ENCODE measurements around the gene PCDHGA10. TPM values are rescaled to one million over a fixed set of nuclear protein-coding genes. Genes with fewer than 3 reads are reported as not detected.
"Not testable (repeated sequence)": the region's sequence is repeated elsewhere in the genome, so short reads cannot be mapped to it uniquely, and the experiment has no call there.

PCDHGA10 gene
- polyA plus RNA-seq, 4 donors, result 3.1 to 3.8 (median 3.6) TPM

DNA sequence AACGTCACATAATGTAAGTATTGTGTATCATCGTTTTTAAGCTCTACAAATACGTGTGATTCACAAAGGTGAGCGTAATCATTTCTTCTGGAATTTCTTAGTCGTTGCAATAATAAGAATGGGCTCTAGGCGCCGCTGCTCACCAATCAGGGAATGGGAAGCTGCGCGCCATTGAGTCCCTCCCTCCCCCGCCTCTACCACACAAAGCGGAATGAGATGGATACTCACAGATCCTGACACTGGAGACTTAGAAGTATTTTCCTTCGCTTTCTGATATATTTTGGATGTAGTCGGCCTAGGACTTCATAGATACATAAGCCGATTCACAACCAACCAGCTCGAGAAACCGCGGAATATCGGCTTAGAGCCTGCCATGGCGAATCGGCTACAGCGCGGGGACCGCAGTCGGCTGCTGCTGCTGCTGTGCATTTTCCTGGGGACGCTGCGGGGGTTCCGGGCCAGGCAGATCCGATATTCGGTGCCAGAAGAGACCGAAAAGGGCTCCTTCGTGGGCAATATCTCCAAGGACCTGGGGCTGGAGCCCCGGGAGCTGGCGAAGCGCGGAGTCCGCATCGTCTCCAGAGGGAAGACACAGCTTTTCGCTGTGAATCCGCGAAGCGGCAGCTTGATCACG, 8.2 kb downstream of the PCDHGA10 start, which contains the start of gene PCDHGA11:
PCDHGA11 (plus strand) TSS at position 197 of the 634 bp plus-strand sequence; CDS start at position 374, 177 bp downstream.
- DNase-seq (ENCODE audit: low read depth in 4 of 4, low spot score in 2 of 4), result no peak

DNA sequence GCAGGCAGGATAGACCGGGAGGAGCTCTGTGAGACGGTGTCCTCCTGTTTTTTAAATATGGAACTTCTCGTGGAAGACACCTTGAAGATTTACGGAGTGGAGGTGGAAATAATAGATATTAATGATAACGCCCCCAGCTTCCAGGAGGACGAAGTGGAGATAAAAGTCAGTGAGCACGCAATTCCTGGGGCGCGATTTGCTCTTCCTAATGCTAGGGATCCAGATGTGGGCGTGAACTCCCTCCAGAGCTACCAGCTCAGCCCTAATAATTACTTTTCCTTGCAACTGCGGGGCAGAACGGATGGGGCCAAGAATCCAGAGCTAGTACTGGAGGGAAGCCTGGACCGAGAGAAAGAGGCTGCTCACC, 8.7 kb downstream of the PCDHGA10 start:
- DNase-seq (ENCODE audit: low read depth in 4 of 4, low spot score in 2 of 4), result no peak

DNA sequence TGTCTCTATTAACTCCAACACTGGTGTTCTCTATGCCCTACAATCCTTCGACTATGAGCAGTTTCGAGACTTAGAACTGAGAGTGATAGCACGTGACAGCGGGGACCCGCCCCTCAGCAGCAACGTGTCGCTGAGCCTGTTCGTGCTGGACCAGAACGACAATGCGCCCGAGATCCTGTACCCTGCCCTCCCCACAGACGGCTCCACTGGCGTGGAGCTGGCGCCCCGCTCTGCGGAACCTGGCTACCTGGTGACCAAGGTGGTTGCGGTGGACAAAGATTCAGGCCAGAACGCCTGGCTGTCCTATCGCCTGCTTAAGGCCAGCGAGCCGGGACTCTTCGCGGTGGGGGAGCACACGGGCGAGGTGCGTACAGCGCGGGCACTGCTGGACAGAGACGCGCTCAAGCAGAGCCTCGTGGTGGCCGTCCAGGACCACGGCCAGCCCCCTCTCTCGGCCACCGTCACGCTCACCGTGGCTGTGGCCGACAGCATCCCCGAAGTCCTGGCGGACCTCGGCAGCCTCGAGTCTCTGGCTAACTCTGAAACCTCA, 10.0 kb downstream of the PCDHGA10 start:
- no peak for DNase-seq (ENCODE audit: low read depth in 4 of 4, low spot score in 2 of 4)

DNA sequence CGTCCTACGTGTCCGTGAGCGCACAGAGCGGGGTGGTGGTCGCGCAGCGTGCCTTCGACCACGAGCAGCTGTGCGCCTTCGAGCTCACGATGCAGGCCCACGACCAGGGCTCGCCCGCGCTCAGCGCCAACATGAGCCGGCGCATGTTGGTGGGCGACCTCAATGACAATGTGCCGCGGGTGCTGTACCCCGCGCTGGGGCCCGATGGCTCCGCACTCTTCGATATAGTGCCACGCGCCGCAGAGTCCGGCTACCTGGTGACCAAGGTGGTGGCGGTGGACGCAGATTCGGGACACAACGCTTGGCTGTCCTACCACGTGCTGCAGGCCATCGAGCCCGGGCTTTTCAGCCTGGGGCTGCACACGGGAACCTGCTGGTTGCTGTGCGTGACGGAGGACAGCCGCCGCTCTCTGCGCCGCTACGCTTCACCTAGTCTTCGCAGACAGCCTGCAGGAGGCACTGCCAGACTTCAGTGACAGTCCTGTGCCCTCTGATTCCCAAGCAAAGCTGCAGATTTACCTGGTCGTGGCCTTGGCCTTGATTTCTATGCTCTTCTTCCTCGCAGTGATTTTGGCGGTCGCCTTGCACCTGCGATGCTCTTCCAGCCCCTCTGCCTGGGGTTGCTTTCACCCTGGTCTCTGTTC, 15.1 kb downstream of the PCDHGA10 start:
- DNase-seq (ENCODE audit: low read depth in 4 of 4, low spot score in 2 of 4), result no peak

DNA sequence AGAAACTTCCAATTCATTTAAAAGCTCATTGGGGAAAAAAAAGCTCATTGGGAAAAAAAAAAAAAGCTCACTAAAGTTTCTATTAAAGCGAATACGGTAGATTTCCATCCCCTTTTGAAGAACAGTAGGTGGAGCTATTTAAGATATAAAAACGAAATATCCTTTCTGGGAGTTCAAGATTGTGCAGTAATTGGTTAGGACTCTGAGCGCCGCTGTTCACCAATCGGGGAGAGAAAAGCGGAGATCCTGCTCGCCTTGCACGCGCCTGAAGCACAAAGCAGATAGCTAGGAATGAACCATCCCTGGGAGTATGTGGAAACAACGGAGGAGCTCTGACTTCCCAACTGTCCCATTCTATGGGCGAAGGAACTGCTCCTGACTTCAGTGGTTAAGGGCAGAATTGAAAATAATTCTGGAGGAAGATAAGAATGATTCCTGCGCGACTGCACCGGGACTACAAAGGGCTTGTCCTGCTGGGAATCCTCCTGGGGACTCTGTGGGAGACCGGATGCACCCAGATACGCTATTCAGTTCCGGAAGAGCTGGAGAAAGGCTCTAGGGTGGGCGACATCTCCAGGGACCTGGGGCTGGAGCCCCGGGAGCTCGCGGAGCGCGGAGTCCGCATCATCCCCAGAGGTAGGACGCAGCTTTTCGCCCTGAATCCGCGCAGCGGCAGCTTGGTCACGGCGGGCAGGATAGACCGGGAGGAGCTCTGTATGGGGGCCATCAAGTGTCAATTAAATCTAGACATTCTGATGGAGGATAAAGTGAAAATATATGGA, 17.7 kb downstream of the PCDHGA10 start, which contains the start of gene PCDHGA12:
PCDHGA12 (plus strand) TSS at position 176 of the 782 bp plus-strand sequence; CDS start at position 429, 253 bp downstream.
- DNase-seq (ENCODE audit: low read depth in 4 of 4, low spot score in 2 of 4), result no peak

DNA sequence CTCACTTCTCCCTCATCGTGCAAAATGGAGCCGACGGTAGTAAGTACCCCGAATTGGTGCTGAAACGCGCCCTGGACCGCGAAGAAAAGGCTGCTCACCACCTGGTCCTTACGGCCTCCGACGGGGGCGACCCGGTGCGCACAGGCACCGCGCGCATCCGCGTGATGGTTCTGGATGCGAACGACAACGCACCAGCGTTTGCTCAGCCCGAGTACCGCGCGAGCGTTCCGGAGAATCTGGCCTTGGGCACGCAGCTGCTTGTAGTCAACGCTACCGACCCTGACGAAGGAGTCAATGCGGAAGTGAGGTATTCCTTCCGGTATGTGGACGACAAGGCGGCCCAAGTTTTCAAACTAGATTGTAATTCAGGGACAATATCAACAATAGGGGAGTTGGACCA, 18.5 kb downstream of the PCDHGA10 start:
- DNase-seq (ENCODE audit: low read depth in 4 of 4, low spot score in 2 of 4), result no peak

DNA sequence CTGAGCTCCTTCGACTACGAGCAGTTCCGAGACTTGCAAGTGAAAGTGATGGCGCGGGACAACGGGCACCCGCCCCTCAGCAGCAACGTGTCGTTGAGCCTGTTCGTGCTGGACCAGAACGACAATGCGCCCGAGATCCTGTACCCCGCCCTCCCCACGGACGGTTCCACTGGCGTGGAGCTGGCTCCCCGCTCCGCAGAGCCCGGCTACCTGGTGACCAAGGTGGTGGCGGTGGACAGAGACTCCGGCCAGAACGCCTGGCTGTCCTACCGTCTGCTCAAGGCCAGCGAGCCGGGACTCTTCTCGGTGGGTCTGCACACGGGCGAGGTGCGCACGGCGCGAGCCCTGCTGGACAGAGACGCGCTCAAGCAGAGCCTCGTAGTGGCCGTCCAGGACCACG, 19.5 kb downstream of the PCDHGA10 start:
- not testable (repeated sequence) for DNase-seq (ENCODE audit: low read depth in 4 of 4, low spot score in 2 of 4)

DNA sequence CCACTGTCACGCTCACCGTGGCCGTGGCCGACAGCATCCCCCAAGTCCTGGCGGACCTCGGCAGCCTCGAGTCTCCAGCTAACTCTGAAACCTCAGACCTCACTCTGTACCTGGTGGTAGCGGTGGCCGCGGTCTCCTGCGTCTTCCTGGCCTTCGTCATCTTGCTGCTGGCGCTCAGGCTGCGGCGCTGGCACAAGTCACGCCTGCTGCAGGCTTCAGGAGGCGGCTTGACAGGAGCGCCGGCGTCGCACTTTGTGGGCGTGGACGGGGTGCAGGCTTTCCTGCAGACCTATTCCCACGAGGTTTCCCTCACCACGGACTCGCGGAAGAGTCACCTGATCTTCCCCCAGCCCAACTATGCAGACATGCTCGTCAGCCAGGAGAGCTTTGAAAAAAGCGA, 19.9 kb downstream of the PCDHGA10 start:
- DNase-seq (ENCODE audit: low read depth in 4 of 4, low spot score in 2 of 4), result not testable (repeated sequence)

DNA sequence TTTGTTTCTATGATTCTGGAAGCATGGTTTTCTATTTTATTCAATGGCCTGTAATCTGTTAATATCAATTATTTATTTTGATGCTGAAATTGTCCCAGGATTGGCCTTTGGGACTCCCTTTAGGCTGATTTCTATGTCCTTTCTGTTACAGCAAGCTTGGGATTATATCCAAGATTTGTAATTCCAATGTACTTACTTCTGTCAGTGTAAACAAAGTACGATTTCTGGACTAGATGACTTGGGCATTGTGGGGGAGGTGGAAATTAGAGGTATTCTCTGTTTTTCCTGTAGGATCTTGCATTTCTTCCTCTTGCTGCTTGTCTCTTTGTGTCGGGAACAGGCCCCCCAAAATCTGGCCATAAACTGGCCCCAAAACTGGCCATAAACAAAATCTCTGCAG, 21.2 kb downstream of the PCDHGA10 start:
- no peak for DNase-seq (ENCODE audit: low read depth in 4 of 4, low spot score in 2 of 4)

DNA sequence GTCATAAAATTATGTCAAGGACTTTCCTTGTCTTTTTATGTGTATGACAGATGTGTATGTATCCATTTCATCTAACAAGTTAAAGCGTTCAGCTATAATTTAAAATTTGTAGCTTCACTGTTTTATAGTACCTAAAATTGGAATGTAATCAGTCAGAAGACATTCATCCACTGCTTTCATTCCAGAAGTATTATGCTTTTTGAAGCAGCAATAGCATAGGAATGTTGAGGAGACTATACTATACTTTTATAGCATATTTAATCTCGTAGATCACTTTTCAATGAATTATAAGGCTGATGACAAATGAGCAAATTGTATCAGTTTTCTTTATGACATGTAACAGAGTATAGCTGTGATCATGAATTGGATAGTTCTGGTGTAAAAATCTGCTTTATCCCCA, 24.4 kb downstream of the PCDHGA10 start:
- DNase-seq (ENCODE audit: low read depth in 4 of 4, low spot score in 2 of 4), result no peak

DNA sequence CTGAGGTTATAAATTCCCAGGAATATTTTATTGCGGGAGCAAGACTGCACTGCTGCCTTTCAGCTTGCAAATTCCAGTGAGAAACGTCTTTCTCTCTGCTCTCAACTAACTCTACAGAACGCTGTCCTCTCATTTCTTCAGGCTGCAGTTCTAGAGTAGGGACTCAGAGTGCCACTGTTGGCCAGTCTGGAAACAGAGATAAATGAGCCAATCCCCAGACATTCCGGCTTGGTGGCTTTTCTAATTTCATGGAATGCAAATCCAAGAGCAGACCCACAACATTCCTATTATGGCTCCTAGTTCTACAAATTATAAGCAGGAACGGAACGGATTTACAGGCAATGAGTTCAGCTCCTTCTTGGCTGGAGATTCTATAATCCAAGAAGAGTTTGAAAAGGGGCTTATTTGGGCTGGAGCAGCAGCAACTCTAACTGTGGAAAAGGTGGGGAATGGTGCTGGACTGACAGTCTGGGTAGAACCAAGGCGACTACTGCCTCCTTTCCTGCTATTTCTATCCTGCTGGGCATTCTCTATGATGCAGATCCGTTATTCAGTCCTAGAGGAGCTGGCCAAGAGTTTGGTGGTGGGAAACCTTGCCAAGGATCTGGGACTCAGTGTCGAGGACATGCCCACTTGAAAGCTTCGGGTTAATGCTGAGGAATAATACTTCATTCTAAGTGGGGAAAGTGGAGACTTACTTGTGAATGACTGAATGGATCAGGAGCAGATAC, 26.8 kb downstream of the PCDHGA10 start:
- DNase-seq (ENCODE audit: low read depth in 4 of 4, low spot score in 2 of 4), result no peak

DNA sequence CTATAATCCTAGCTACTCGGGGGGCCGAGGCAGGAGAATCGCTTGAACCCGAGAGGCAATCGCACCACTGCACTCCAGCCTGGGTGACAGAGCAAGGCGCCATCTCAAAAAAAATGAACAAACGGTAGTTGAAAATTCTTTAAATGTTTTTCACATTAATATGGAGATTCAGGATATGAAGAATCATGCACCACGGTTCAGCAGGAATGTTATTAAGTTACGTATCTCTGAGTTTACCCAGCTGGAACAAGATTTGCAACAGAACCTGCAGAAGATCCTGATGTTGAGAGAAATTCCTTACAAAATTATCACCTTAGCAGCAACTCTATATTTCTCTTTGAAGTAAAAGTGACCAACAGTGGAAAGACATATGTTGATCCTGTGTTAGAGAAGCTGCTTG, 27.6 kb downstream of the PCDHGA10 start:
- DNase-seq (ENCODE audit: low read depth in 4 of 4, low spot score in 2 of 4), result no peak

DNA sequence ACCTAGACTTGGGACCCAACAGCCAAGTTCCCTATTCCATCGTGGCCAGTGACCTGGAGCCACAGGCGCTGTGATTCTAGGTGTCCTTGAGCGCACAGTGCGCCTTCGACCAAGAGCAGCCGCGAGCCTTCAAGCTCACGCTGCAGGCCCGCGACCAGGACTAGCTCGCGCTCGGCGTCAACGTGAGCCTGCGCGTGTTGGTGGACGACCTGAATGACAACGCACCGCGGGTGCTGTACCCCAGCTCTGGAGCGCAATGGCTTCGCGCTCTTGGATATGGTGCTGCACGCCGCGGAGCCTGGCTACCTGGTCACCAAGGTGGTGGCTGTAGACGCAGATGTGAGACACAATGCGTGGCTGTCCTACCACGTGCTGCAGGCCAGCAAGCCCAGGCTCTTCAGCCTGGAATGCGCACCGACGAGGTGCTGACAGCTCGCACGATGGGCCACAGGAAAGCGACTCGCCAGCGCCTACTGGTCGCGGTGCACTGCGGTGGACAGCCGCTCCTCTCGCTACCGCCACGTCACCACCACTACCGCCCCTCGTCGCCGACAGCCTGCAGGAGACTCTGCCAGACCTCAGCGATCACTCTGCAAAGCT, 28.9 kb downstream of the PCDHGA10 start:
- DNase-seq (ENCODE audit: low read depth in 4 of 4, low spot score in 2 of 4), result no peak

DNA sequence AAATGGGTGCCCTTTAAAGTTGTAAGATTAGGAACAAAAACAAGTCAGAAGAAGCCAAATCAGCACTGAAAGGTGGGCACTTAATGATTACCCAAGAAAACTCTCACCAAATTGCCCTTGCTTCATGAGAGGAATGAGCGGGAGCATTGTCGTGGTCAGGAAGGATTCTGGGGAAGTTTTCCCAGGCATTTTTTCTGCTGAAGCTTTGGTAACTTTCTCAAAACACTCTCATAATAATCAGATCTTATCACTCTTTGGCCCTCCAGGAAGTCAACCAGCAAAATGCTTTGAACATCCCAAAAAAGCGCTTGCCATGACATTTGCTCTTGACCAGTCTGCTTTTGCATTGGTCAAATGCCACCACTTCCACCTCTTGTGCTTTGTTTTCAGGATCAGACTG, 52.6 kb downstream of the PCDHGA10 start:
- no peak for DNase-seq (ENCODE audit: low read depth in 4 of 4, low spot score in 2 of 4)

Other genes with a start within 250 kb of the PCDHGA10 start
- gene PCDHB7, start 240.3 kb upstream of the PCDHGA10 start, polyA plus RNA-seq (ENCODE audit: insufficient read length in 4 of 4), result 1 to 10 TPM; 4.5 to 7.1 (median 5.0) TPM
- gene PCDHB8, start 235.2 kb upstream of the PCDHGA10 start, polyA plus RNA-seq (ENCODE audit: insufficient read length in 4 of 4), result 1 to 10 TPM; 1.5 to 4.5 (median 2.8) TPM
- gene PCDHB16, start 230.6 kb upstream of the PCDHGA10 start, polyA plus RNA-seq (ENCODE audit: insufficient read length in 4 of 4), result 1 to 10 TPM; 4.4 to 8.8 (median 7.3) TPM
- gene PCDHB9, start 225.8 kb upstream of the PCDHGA10 start, polyA plus RNA-seq (ENCODE audit: insufficient read length in 4 of 4), result 1 to 10 TPM; 3.5 to 4.4 (median 4.1) TPM
- gene PCDHB10, start 220.6 kb upstream of the PCDHGA10 start, polyA plus RNA-seq (ENCODE audit: insufficient read length in 4 of 4), result 1 to 10 TPM; 5.5 to 9.8 (median 6.6) TPM
- gene PCDHB11, start 213.4 kb upstream of the PCDHGA10 start, polyA plus RNA-seq (ENCODE audit: insufficient read length in 4 of 4), result 1 to 10 TPM; 4.9 to 6.0 (median 5.6) TPM
- 1 to 10 TPM; 4.7 to 6.3 (median 5.5) TPM for gene PCDHB12, start 204.3 kb upstream of the PCDHGA10 start, polyA plus RNA-seq (ENCODE audit: insufficient read length in 4 of 4)
- 1 to 10 TPM; 5.0 to 7.6 (median 5.4) TPM for gene PCDHB13, start 199.1 kb upstream of the PCDHGA10 start, polyA plus RNA-seq (ENCODE audit: insufficient read length in 4 of 4)
- gene PCDHB14, start 189.6 kb upstream of the PCDHGA10 start, polyA plus RNA-seq (ENCODE audit: insufficient read length in 4 of 4), result 10 to 100 TPM in 2 of 4 donors, 1 to 10 TPM in 2; 8.8 to 10.2 (median 9.8) TPM
- 10 to 100 TPM; 11.1 to 16.0 (median 15.0) TPM for gene PCDHB15, start 167.6 kb upstream of the PCDHGA10 start, polyA plus RNA-seq (ENCODE audit: insufficient read length in 4 of 4)
- under 1 TPM in 1 of 4 donors, not detected in 3; 0.14 TPM for gene SLC25A2, start 108.9 kb upstream of the PCDHGA10 start, polyA plus RNA-seq (ENCODE audit: insufficient read length in 4 of 4)
- 100 to 1,000 TPM; 135 to 190 (median 151) TPM for gene TAF7, start 92.2 kb upstream of the PCDHGA10 start, polyA plus RNA-seq (ENCODE audit: insufficient read length in 4 of 4)
- gene PCDHGA1, start 82.5 kb upstream of the PCDHGA10 start, polyA plus RNA-seq (ENCODE audit: insufficient read length in 4 of 4), result 1 to 10 TPM in 3 of 4 donors, under 1 TPM in 1; 0.93 to 1.0 (median 1.0) TPM
- gene PCDHGA2, start 74.2 kb upstream of the PCDHGA10 start, polyA plus RNA-seq (ENCODE audit: insufficient read length in 4 of 4), result 1 to 10 TPM; 4.8 to 8.4 (median 7.6) TPM
- gene PCDHGA3, start 69.2 kb upstream of the PCDHGA10 start, polyA plus RNA-seq (ENCODE audit: insufficient read length in 4 of 4), result 1 to 10 TPM; 1.6 to 4.1 (median 3.0) TPM
- gene PCDHGB1, start 62.9 kb upstream of the PCDHGA10 start, polyA plus RNA-seq (ENCODE audit: insufficient read length in 4 of 4), result 1 to 10 TPM; 1.6 to 2.2 (median 1.8) TPM
- gene PCDHGA4, start 58.0 kb upstream of the PCDHGA10 start, polyA plus RNA-seq (ENCODE audit: insufficient read length in 4 of 4), result 1 to 10 TPM; 2.1 to 3.0 (median 2.5) TPM
- gene PCDHGB2, start 53.0 kb upstream of the PCDHGA10 start, polyA plus RNA-seq (ENCODE audit: insufficient read length in 4 of 4), result 1 to 10 TPM; 3.2 to 4.9 (median 3.8) TPM
- gene PCDHGA5, start 48.8 kb upstream of the PCDHGA10 start, polyA plus RNA-seq (ENCODE audit: insufficient read length in 4 of 4), result 1 to 10 TPM; 2.5 to 3.0 (median 2.8) TPM
- gene PCDHGB3, start 42.7 kb upstream of the PCDHGA10 start, polyA plus RNA-seq (ENCODE audit: insufficient read length in 4 of 4), result 1 to 10 TPM; 1.9 to 2.9 (median 2.2) TPM
- 1 to 10 TPM; 5.7 to 8.9 (median 7.1) TPM for gene PCDHGA6, start 39.1 kb upstream of the PCDHGA10 start, polyA plus RNA-seq (ENCODE audit: insufficient read length in 4 of 4)
- gene PCDHGA7, start 30.2 kb upstream of the PCDHGA10 start, polyA plus RNA-seq (ENCODE audit: insufficient read length in 4 of 4), result 1 to 10 TPM; 2.0 to 2.6 (median 2.3) TPM
- gene PCDHGB4, start 25.3 kb upstream of the PCDHGA10 start, polyA plus RNA-seq (ENCODE audit: insufficient read length in 4 of 4), result 1 to 10 TPM; 4.4 to 6.1 (median 5.8) TPM
- gene PCDHGA8, start 20.4 kb upstream of the PCDHGA10 start, polyA plus RNA-seq (ENCODE audit: insufficient read length in 4 of 4), result under 1 TPM; 0.46 to 0.55 (median 0.51) TPM
- gene PCDHGB5, start 15.0 kb upstream of the PCDHGA10 start, polyA plus RNA-seq (ENCODE audit: insufficient read length in 4 of 4), result 10 to 100 TPM in 2 of 4 donors, 1 to 10 TPM in 2; 8.8 to 10.6 (median 10.0) TPM
- 1 to 10 TPM; 5.0 to 6.4 (median 5.3) TPM for gene PCDHGA9, start 10.2 kb upstream of the PCDHGA10 start, polyA plus RNA-seq (ENCODE audit: insufficient read length in 4 of 4)
- 1 to 10 TPM; 6.3 to 7.9 (median 7.4) TPM for gene PCDHGB6, start 5.0 kb upstream of the PCDHGA10 start, polyA plus RNA-seq (ENCODE audit: insufficient read length in 4 of 4)
- gene PCDHGB7, start 4.7 kb downstream of the PCDHGA10 start, polyA plus RNA-seq (ENCODE audit: insufficient read length in 4 of 4), result 10 to 100 TPM; 14.0 to 17.5 (median 14.3) TPM
- gene PCDHGA11, start 8.1 kb downstream of the PCDHGA10 start, polyA plus RNA-seq (ENCODE audit: insufficient read length in 4 of 4), result 1 to 10 TPM; 4.6 to 5.6 (median 5.1) TPM
- gene PCDHGA12, start 17.5 kb downstream of the PCDHGA10 start, polyA plus RNA-seq (ENCODE audit: insufficient read length in 4 of 4), result 1 to 10 TPM; 1.1 to 2.4 (median 1.5) TPM
- gene PCDHGC3, start 63.0 kb downstream of the PCDHGA10 start, polyA plus RNA-seq (ENCODE audit: insufficient read length in 4 of 4), result 100 to 1,000 TPM in 3 of 4 donors, 10 to 100 TPM in 1; 88.8 to 152 (median 118) TPM
- 1 to 10 TPM; 2.8 to 4.1 (median 3.0) TPM for gene PCDHGC4, start 72.0 kb downstream of the PCDHGA10 start, polyA plus RNA-seq (ENCODE audit: insufficient read length in 4 of 4)
- gene PCDHGC5, start 76.1 kb downstream of the PCDHGA10 start, polyA plus RNA-seq (ENCODE audit: insufficient read length in 4 of 4), result 1 to 10 TPM in 1 of 4 donors, under 1 TPM in 3; 0.22 to 1.1 (median 0.55) TPM
- 10 to 100 TPM; 63.1 to 75.5 (median 68.4) TPM for gene DIAPH1, start 206.0 kb downstream of the PCDHGA10 start, polyA plus RNA-seq (ENCODE audit: insufficient read length in 4 of 4)
- gene HDAC3, start 223.9 kb downstream of the PCDHGA10 start, polyA plus RNA-seq (ENCODE audit: insufficient read length in 4 of 4), result 100 to 1,000 TPM in 2 of 4 donors, 10 to 100 TPM in 2; 82.6 to 125 (median 106) TPM
- gene RELL2, start 224.0 kb downstream of the PCDHGA10 start, polyA plus RNA-seq (ENCODE audit: insufficient read length in 4 of 4), result 1 to 10 TPM in 2 of 4 donors, under 1 TPM in 2; 0.55 to 2.0 (median 1.2) TPM
- gene FCHSD1, start 238.4 kb downstream of the PCDHGA10 start, polyA plus RNA-seq (ENCODE audit: insufficient read length in 4 of 4), result 10 to 100 TPM in 3 of 4 donors, 1 to 10 TPM in 1; 9.5 to 20.2 (median 14.6) TPM